HG02885 (cell line): ENCODE measurements around the gene CDHR1.
A peak's percentile ranks its signal among the peaks of the same experiment; 100 is the strongest.

ENCODE experiments used
- ATAC-seq: cut with Tn5 transposase; IDR thresholded peaks from one replicate; pipeline ENCODE4 v1.9.1; 2021; ENCODE audit warnings: mild to moderate bottlenecking; ENCODE audit not compliant: unreplicated experiment, poor library complexity

CDHR1 gene

GRCh38 chr10:84196941-84197340 lies 2.6 kb downstream of the CDHR1 start:
- ATAC-seq, result no peak

DNA sequence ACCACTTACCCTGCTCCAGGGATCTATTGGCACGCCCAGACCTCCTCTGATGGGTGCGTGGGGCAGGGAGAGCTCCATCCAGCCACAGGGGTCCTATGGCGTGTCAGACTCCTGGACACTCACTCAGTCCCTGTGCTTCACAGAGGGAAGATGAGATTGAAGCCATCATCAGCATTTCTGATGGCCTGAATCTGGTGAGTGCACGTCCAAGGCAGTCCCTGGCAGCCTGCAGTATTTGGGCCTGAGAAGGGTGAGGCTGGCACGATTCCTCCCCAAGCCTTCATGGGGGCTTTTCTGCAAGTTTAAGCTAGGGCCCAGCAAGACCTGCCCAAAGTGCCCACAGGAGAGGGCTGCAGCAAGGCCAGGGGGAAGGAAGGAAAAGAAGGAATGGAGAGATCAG lies 3.3 kb downstream of the CDHR1 start:
- ATAC-seq, result no peak

DNA sequence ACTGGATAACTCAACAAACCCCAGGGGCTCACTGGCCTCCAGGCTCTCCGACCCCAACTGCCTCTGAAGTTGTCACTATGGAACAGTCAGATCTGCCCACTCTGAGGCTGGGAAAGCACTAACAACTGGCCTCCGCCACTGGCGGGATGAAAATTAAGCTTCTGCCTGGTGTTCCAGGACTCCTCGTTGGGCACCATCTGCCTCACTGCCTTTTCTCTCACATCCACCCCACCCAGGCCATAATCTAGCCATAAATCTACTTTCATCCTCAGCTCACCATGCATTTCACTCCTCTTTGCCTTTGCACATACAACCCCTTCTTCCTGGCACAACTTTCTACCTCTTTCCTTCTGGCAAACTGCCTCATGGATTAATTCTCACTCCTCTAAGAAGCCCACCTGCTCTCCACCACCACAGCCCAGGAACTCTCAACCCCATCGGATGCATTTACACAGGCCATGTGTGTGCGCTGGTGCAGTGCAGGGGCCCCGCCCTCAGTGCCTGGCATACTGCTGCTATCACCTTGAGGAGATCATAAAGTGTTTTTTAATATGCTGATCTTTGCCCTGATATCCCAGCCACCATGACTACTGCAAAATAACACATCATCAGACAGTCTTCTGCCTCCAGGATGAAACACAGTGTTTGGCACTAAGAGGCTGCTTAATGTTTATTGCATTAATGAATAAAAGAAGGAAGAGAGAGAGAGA lies 4.0 kb downstream of the CDHR1 start:
- no peak for ATAC-seq

DNA sequence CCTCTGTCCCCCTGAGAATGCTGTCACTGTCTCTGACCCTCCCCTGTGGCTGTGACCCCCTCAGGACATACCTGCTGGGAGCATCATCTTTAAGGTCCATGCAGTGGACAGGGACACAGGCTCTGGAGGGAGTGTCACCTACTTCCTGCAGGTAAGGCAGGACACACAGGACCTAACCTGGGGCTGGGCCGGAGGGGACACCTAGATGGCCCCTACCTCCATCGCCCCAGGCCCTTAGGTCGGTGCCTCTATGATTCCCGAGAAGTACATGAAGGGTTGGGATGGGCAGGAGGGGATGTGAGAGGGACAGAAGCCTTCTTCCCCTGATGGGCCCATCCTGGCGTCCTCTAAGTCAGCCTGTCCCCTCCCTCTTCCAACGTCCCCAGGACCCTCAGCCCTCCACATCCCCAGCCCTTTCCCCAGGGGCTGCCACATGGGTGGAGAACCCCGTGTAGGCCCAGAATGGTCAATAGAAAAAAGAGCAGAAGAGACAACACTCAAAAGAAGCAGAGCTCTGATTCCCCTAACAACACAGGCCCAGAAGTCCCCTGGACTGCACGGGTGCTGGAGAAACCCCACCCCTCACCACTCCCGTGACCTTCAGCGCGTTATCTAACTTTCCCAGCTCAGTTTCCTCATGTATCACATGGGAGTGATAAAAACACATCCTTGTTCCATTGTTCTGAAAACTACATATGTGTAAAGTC lies 6.4 kb downstream of the CDHR1 start:
- ATAC-seq, result no peak

GRCh38 chr10:84201244-84201606 lies 6.9 kb downstream of the CDHR1 start:
- no peak for ATAC-seq

GRCh38 chr10:84201682-84202081 lies 7.3 kb downstream of the CDHR1 start:
- ATAC-seq, result no peak

DNA sequence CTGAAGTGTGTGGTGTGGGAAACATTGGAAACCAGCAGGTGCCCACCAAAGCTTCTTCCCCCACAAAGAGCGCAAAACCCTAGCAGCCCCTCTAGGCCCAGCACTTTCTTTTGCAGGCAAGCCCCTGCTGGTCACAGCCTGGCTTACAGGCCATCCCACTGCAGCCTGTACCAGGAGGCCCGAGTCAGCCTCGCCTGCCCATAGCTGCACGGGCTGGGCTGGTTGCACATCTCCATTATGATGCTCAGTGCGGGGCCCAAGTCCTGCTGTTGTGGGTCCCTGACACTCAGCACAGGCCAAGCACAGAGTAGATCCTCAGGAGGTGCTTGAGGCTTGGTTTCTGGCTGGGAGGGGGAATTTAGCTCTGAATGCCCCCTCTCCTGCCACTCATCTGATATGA lies 8.0 kb downstream of the CDHR1 start:
- no peak for ATAC-seq

DNA sequence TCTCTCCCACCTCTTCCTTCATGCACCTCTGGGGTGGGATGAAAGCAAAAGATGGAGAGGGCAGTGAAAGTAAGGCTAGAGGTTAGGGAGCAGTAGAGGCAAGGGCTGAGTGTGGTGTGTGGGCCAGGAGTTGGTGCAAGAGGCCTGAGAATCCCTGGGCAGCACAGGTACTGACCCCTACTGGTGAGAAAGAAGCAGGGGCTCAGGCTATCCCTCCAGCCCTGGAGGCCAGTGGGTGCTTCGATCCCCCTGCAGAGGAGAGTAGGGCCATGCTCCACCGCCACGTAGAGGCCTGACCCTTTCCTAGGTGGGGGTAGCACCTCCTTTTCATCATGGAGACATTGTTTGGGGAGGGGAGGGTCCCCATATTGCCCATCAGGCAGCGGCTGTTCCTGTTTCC lies 9.8 kb downstream of the CDHR1 start:
- ATAC-seq, result peak; percentile 69

DNA sequence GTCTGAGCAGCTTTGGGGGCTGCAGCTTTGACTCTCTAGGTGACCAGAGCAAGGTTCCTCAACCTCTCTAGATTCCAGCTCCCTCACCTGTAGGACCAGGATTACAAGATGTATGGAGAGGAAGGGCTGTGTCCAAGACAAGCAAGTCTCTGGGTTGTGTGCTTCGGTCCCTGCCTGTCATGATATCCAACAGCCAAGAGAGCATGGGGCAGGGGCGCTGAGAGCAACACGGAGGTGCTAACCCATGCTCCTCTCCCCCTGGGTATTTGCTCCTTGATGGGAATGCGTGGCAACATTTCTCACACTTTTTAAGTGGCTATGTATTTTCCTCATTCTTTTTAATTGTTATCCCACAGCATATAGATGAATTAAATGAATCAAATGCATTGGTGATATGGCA lies 10.3 kb downstream of the CDHR1 start:
- no peak for ATAC-seq

GRCh38 chr10:84205049-84205852 lies 10.9 kb downstream of the CDHR1 start:
- ATAC-seq, result peak; percentile 86

DNA sequence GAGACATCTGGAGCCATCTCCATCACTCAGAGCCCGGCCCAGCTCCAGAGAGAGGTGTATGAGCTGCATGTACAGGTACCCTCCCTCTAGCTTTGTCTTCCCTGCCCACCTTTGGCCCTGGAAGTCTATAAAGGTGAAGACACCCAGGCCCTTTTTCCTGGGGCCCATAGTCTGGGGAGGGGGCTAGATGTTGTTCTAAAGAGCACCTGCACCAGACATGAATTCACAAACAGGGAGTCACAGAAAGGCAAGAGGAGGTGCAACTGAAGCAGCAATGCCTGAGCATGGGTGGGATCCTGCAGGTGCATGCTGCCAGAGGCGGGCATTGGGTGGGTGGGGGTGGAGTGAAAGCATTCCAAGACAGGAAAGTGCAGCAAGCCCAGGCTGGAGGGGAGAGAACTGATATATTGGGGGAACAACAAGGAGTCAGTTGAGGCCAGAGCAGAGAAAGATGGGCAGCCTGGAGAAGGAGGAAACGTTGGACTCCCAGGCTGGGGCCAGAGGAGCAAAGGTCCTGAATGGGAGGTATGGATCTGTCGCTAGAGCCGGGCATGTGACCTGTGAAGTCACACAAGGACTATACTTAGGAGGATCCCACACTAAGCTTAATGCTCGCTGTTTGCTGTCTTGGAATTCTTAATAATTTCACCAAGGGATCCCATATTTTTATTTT lies 11.7 kb downstream of the CDHR1 start:
- ATAC-seq, result no peak

DNA sequence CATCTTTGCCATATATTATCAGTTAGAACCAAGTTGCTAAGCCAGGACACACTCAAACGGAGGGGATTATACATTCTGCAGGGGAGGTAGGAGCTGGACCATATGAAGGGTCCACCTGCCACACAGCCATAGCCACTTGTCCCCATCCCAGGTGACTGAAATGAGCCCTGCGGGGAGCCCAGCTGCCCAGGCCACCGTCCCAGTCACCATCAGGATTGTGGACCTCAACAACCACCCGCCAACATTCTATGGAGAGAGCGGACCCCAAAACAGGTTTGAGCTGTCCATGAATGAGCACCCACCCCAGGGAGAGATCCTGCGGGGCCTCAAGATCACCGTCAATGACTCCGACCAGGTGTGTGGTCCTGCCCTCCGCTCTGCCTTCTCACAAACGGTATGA lies 13.7 kb downstream of the CDHR1 start:
- no peak for ATAC-seq

DNA sequence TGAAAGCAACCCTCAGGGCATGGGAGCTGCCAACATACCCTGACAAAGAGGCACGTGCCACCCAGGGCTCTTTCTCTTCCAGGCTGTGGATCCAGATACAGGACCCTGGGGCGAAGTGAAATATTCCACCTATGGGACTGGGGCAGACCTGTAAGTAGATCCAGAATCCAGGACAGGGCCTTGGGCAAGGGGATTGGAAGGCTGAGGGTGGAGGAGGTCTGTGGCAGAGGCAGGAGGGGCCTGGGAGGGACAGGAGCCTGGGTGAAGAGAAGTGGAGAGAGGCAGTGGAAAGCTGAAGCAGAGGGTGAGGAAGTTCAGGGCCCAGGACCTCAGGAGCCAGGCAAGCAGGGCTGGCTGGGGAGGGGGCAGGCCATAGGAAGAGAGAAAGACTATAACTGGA lies 17.2 kb downstream of the CDHR1 start:
- ATAC-seq, result no peak

- no peak for ATAC-seq
Measured at GRCh38 chr10:84212014-84212413, 17.7 kb downstream of the CDHR1 start.

- ATAC-seq, result no peak
Measured at GRCh38 chr10:84213076-84213475, 18.7 kb downstream of the CDHR1 start.

DNA sequence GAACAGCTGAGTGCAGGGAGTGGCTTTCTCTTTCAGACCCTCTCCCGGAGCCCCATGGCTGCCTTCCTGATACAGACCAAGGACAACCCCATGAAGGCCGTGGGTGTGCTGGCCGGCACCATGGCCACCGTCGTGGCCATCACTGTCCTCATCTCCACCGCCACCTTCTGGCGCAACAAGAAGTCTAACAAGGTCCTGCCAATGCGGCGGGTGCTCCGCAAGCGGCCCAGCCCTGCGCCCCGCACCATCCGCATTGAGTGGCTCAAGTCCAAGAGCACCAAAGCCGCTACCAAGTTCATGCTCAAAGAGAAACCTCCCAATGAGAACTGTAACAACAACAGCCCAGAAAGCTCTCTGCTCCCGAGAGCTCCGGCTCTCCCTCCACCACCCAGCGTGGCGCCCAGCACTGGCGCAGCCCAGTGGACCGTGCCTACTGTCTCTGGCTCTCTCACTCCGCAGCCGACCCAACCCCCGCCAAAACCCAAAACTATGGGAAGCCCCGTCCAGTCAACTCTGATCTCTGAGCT lies 19.8 kb downstream of the CDHR1 start:
- ATAC-seq, result no peak

DNA sequence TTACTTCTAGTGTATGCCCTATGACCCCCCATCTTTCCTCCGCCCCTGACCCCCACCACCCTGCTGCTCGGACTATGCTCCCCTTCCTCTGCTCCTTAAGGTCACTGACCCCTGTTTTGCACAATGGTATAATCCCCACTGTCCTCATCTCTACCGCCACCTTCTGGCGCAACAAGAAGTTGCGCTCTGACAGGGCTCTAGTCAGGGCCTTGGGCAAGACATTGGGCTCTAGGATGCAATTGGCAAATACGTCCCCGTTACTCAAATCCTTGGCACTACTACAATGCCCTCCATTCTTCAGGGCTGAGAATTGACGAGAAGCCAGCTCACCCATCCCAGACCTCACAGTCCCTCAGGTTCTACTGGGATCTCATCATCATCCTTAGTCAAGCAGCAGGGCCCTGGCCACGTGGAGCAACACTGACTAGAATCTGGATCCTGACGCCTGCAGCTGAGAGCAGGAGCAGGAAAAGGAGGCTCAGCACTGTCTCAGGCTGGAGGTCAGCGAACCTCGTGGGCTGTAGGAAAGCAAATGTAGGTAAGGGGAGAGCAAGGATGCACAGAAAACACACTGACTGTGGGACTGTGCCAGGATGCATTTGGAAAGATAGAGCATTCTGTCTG lies 20.4 kb downstream of the CDHR1 start:
- peak; percentile 90 for ATAC-seq

GRCh38 chr10:84216834-84217233 lies 22.5 kb downstream of the CDHR1 start:
- no peak for ATAC-seq

DNA sequence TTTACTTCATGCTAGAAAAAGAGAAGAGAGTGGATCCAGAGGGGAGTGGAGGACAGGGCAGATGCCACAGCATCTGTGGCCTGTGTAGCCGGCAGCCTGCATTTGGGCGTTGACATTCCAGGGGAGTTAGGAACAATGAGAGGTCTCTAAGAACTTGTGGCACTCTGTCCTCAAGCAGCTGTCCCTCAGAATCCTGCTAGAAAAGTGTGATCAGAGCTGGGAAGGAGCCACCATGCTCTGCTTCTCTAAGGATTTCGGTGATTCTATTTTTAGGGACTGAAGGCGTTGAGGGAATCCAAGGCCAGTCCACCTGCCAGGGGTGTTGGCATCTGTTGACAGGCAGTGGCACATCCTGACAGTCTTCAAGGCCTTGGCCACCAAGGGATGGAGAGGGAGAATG lies 23.4 kb downstream of the CDHR1 start:
- no peak for ATAC-seq

- ATAC-seq, result no peak
Measured at GRCh38 chr10:84221916-84222315, 27.6 kb downstream of the CDHR1 start.
